GM12878 (cell line): ENCODE measurements around the gene TESK2. TPM values are rescaled to one million over a fixed set of nuclear protein-coding genes. Genes with fewer than 3 reads are reported as not detected.

Experiments used
- ATAC-seq: fragments of 200-7000 bp; cut with Tn5 transposase; 3 replicates; pipeline ENCODE4 v1.9.1; 2020; ENCODE audit warnings: mild to moderate bottlenecking, moderate library complexity
- BruUV-seq: library from RNA; stranded (reverse); fragments of 400-500 nt; replicated peaks from 2 replicates; lab custom pipeline; 2021; lab: Mats Ljungman, UMichigan
- CTCF ChIA-PET: fragments of 300-600 bp; sonication (Branson Sonifier 250); formaldehyde crosslinking; extraction: SDS; loops from one replicate; lab custom pipeline; 2021; ENCODE audit warnings: inconsistent platforms; lab: Yijun Ruan, JAX
- POLR2A ChIA-PET: fragments of 350-600 bp; formaldehyde crosslinking; extraction: SDS; loops from one replicate; lab custom pipeline; 2021; ENCODE audit warnings: inconsistent platforms; lab: Charles Lee
- RAD21 ChIA-PET: fragments of 300-600 bp; sonication (Branson Sonifier 250); formaldehyde crosslinking; loops from one replicate; lab custom pipeline; 2023; ENCODE audit warnings: antibody characterized with exemption; ENCODE audit not compliant: unreplicated experiment; lab: Charles Lee
- SMC1A ChIA-PET: fragments of 300-600 bp; sonication (Branson Sonifier 250); formaldehyde crosslinking; loops from one replicate; lab custom pipeline; 2023; ENCODE audit not compliant: unreplicated experiment, uncharacterized antibody; lab: Charles Lee
- DNase-seq: peaks from one replicate; pipeline ENCODE4 v3.0.0-alpha.2; 2011; ENCODE audit warnings: low read depth, low spot score
- FAIRE-seq: peaks from 3 replicates; lab custom pipeline; 2011; peaks lifted over from hg19 to GRCh38; lab: Jason Lieb, UNC
- H2AFZ ChIP-seq: 2 replicates; pipeline ENCODE4 v1.6.0; 2011; ENCODE audit warnings: low read depth, low read length, control low read depth; ENCODE audit not compliant: control insufficient read depth
- H3K27ac ChIP-seq: 2 replicates; pipeline ENCODE4 v1.5.1; 2011; ENCODE audit warnings: control low read depth; ENCODE audit not compliant: control insufficient read depth, insufficient read depth
- H3K27me3 ChIP-seq, 2 experiments: replicated peaks in 1 of 2; 2 replicates each; pipeline versions ENCODE4 v1.6.0 to v1.6.1; 2011; ENCODE audit warnings: low read length in 1 of 2; ENCODE audit not compliant: control insufficient read depth in 2 of 2, insufficient read depth in 2 of 2
- H3K36me3 ChIP-seq, 2 experiments: 2 replicates each; pipeline ENCODE4 v1.5.1; 2011; ENCODE audit warnings: low read length in 1 of 2; ENCODE audit not compliant: control insufficient read depth in 2 of 2, insufficient read depth in 2 of 2
- H3K4me1 ChIP-seq: 2 replicates; pipeline ENCODE4 v1.6.1; 2011; ENCODE audit warnings: mild to moderate bottlenecking, low read length, moderate library complexity, mixed read lengths; ENCODE audit not compliant: control insufficient read depth, insufficient read depth
- H3K4me2 ChIP-seq: 2 replicates; pipeline ENCODE4 v1.6.0; 2011; ENCODE audit warnings: control low read depth; ENCODE audit not compliant: control insufficient read depth, insufficient read depth
- H3K4me3 ChIP-seq: fragments of 200-600 bp; sonication (generic); 2 replicates; pipeline ENCODE4 v1.5.1; 2016
- H3K79me2 ChIP-seq: 2 replicates; pipeline ENCODE4 v1.6.0; 2011; ENCODE audit warnings: low read length; ENCODE audit not compliant: control insufficient read depth, insufficient read depth
- H3K9ac ChIP-seq: 2 replicates; pipeline ENCODE4 v1.8.0; 2011; ENCODE audit warnings: low read length, control low read depth, mixed read lengths; ENCODE audit not compliant: control insufficient read depth, insufficient read depth
- H3K9me3 ChIP-seq: replicated peaks from 3 replicates; pipeline ENCODE4 v1.5.1; 2011; ENCODE audit warnings: mild to moderate bottlenecking, low read length; ENCODE audit not compliant: control insufficient read depth, insufficient read depth
- H4K20me1 ChIP-seq: 2 replicates; pipeline ENCODE4 v1.6.0; 2011; ENCODE audit not compliant: control insufficient read depth, insufficient read depth
- BCL11A ChIP-seq: IDR thresholded peaks from 2 replicates; pipeline ENCODE4 v1.6.1; 2011; ENCODE audit warnings: low read depth, low read length
- BCLAF1 ChIP-seq: fragments of 450-650 bp; IDR thresholded peaks from 2 replicates; pipeline ENCODE4 v1.6.1; 2017; ENCODE audit warnings: antibody characterized with exemption, mild to moderate bottlenecking, moderate library complexity
- MTA3 ChIP-seq: IDR thresholded peaks from 2 replicates; pipeline ENCODE4 v1.6.1; 2012; ENCODE audit warnings: low read length, inconsistent platforms, borderline replicate concordance
- NFYA ChIP-seq: IDR thresholded peaks from 2 replicates; pipeline ENCODE4 v1.6.1; 2011; ENCODE audit warnings: low read depth, mild to moderate bottlenecking, low read length, improper control_type of control experiment, borderline replicate concordance
- RBBP5 ChIP-seq: fragments of 200-600 bp; sonication (generic); conservative IDR thresholded peaks from 2 replicates; pipeline ENCODE4 v1.6.1; 2016
- SUZ12 ChIP-seq: fragments of 200-600 bp; sonication (generic); IDR thresholded peaks from one replicate; pipeline ENCODE4 v1.6.1; 2018; ENCODE audit warnings: antibody characterized with exemption, mild to moderate bottlenecking; ENCODE audit not compliant: unreplicated experiment
- WGBS: methylation state at CpG from one replicate; pipeline ENCODE4 v1.1.6; 2016; ENCODE audit warnings: low lambda C conversion rate; ENCODE audit not compliant: insufficient replicate concordance, insufficient coverage; ENCODE audit errors: missing lambda C conversion rate; 5-methylcytosine and 5-hydroxymethylcytosine counted together
- in situ Hi-C: fragments of 300-500 bp; cut with MboI; formaldehyde crosslinking; loops from 9 replicates; pipeline ENCODE4 v1.14.3; 2018; ENCODE audit warnings: mixed read lengths
- intact Hi-C: fragments of 100-400 bp; cut with micrococcal nuclease; formaldehyde crosslinking; loops from one replicate; pipeline ENCODE4 v1.14.2; 2022; ENCODE audit not compliant: unreplicated experiment
- polyA plus RNA-seq, 11 experiments: library from polyadenylated mRNA; depleted of rRNA in 4 of 11; unstranded in 6 of 11; stranded (reverse) in 5 of 11; fragments of >200 nt; fragmentation: Nextera tagmentation in 4 of 11; fragmentation: Illumina TruSeq in 1 of 11; extraction: Ambion mirVana in 4 of 11; extraction: Trizol in 1 of 11; gene quantifications; 1 replicate in 1 of 11; 2 replicates in 10 of 11; pipeline versions ENCODE4 v1.2.1 to v1.2.3, GENCODE V29; 2011 to 2016; ENCODE audit warnings: inconsistent platforms in 2 of 11, missing spikeins in 2 of 11, low read depth in 1 of 11
- total RNA-seq, 4 experiments: library from RNA; depleted of rRNA in 3 of 4; stranded (reverse); fragments of >200 nt in 3 of 4; fragmentation: Illumina TruSeq in 1 of 4; extraction: Trizol in 1 of 4; gene quantifications; 2 replicates each; pipeline versions ENCODE4 v1.2.1 to v1.2.3, GENCODE V29; 2013 to 2021

TESK2 gene
- total and polyA plus RNA-seq, 10 of the 15 experiments (the other 5 are each of a cell fraction or from before 2014, with no cell fraction given), result 2.2 to 10.0 (median 5.7) TPM

GRCh38 chr1:45348020-45348419 is 142.9 kb downstream of the TESK2 start:
- H3K4me3 ChIP-seq, result no peak overlapping the region
- intact Hi-C loops, result no loop called here
- no peak overlapping the region for H2AFZ ChIP-seq
- H3K4me1 ChIP-seq, result no peaks in the 10 kb centered on the region
- WGBS, result 97% methylated on average over 2 of the region's 2 CpGs
- TF ChIP-seq RBBP5 (no peak), BCL11A (no peak), SUZ12 (no peak), BCLAF1 (no peak), NFYA (no peak), MTA3 (no peak)
- no peaks in the 10 kb centered on the region for H3K27me3 ChIP-seq
- ATAC-seq (no peak), DNase-seq (no peak), FAIRE-seq (no peak)
- CTCF ChIA-PET, result interaction anchor here (0.8 to 4.1 kb wide), 6 partner anchors 9 to 144 kb away, joined by 3 to 25 read pairs (median 4); partner anchors contain the start of gene TESK2
- RAD21 ChIA-PET, result interaction anchor here (0.9 to 1.7 kb wide), 4 partner anchors 9 to 145 kb away, joined by 3 to 7 read pairs (median 3); partner anchors contain the start of gene TOE1
- no TSS peak for BruUV-seq
- peaks cover 9 to 14% of the 10 kb centered on the region in 2 experiments for H3K36me3 ChIP-seq
- POLR2A ChIA-PET, result interaction anchor here (0.5 to 1.3 kb wide), 4 partner anchors 8 to 299 kb away, joined by 3 to 6 read pairs (median 3); partner anchors contain the start of genes MUTYH and TOE1
- no peaks in the 10 kb centered on the region for H4K20me1 ChIP-seq
- in situ Hi-C loops, result no loop called here
- H3K27ac ChIP-seq, result no peak overlapping the region
- H3K79me2 ChIP-seq, result no peaks in the 10 kb centered on the region
- H3K9me3 ChIP-seq, result no peaks in the 10 kb centered on the region
- H3K9ac ChIP-seq, result no peak overlapping the region
- SMC1A ChIA-PET, result interaction anchor here (0.7 to 3.8 kb wide), 8 partner anchors 8 to 555 kb away, joined by 3 to 23 read pairs (median 4); partner anchors contain the start of genes MUTYH, TESK2 and TOE1
- no peak overlapping the region for H3K4me2 ChIP-seq
